Lower leg skin (tissue), 3 donors: ENCODE data around the gene PTPRN2.

Source experiments
- CTCF ChIP-seq, 3 donors: fragments of 450-650 bp; IDR thresholded peaks; one replicate each; pipeline ENCODE4 v1.5.1; 2016; ENCODE audit warnings: antibody characterized with exemption in 3 of 3, mild to moderate bottlenecking in 3 of 3, moderate library complexity in 2 of 3
- POLR2A ChIP-seq, 2 donors: fragments of 450-650 bp; IDR thresholded peaks; one replicate each; pipeline ENCODE4 v1.6.1; 2016 to 2017; ENCODE audit warnings: antibody characterized with exemption in 2 of 2, mild to moderate bottlenecking in 1 of 2, moderate library complexity in 1 of 2

GRCh38 chr7:158532093-158532627 lies 55.5 kb downstream of the PTPRN2 start:
- no peak for TF ChIP-seq CTCF (IDR thresholded peaks at IDR 0.05)
- TF ChIP-seq POLR2A (IDR thresholded peaks at IDR 0.05) = no peak
